Measurements from ENCODE around the gene TRIO.
A peak's percentile ranks its signal among the peaks of the same experiment; 100 is the strongest.

DNA sequence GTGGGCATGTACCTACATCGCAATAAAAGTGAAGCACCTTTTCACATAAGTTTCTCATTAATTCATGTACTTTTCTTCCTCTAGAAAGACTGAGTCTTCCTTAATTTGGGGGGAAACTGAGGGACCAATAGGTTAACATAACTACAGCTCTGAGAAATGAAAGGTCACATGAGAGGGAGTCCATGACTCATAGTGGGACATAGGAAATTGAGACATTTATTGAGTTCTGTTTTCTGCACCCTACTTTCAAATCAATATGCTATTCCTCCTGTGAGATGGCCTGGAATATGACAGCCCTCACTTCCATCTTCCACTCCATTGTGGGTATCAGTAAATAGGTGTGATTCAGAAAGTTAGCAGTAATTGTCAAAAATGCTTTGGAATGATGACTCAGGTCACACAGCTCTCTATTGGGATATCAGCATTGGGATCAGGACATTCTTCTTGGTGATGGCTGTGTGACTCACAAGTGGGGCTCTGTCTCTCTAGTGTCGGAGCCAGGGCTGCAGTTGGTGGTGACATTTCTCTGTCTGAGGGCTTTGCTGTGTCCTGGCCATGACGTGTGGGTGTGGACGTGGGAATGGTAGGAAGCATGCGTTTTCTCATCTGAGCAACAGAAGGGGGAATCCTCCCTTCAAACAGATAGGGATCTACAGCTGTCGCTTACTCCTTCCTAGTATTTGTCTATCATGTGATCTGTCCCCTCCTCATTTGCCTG, 125.0 kb downstream of the TRIO start:
- TF ChIP-seq SIN3A (IDR thresholded peaks at IDR 0.05; ENCODE audit: borderline replicate concordance, insufficient read depth, low read length) (peak; percentile 94; the same call in 1 of the 2 replicates), TAF1 (IDR thresholded peaks at IDR 0.05; ENCODE audit: borderline replicate concordance, insufficient read depth, low read length) (no peak), POLR2AphosphoS5 (IDR thresholded peaks at IDR 0.05; ENCODE audit: low read depth, low read length) (no peak), FOXP2 (optimal IDR thresholded peaks at IDR 0.05; ENCODE audit: borderline replicate concordance, extremely low read depth, extremely low read length, insufficient read depth) (no peak)
- TF ChIP-seq, protein P1, sequence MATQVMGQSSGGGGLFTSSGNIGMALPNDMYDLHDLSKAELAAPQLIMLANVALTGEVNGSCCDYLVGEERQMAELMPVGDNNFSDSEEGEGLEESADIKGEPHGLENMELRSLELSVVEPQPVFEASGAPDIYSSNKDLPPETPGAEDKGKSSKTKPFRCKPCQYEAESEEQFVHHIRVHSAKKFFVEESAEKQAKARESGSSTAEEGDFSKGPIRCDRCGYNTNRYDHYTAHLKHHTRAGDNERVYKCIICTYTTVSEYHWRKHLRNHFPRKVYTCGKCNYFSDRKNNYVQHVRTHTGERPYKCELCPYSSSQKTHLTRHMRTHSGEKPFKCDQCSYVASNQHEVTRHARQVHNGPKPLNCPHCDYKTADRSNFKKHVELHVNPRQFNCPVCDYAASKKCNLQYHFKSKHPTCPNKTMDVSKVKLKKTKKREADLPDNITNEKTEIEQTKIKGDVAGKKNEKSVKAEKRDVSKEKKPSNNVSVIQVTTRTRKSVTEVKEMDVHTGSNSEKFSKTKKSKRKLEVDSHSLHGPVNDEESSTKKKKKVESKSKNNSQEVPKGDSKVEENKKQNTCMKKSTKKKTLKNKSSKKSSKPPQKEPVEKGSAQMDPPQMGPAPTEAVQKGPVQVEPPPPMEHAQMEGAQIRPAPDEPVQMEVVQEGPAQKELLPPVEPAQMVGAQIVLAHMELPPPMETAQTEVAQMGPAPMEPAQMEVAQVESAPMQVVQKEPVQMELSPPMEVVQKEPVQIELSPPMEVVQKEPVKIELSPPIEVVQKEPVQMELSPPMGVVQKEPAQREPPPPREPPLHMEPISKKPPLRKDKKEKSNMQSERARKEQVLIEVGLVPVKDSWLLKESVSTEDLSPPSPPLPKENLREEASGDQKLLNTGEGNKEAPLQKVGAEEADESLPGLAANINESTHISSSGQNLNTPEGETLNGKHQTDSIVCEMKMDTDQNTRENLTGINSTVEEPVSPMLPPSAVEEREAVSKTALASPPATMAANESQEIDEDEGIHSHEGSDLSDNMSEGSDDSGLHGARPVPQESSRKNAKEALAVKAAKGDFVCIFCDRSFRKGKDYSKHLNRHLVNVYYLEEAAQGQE (IDR thresholded peaks at IDR 0.05; ENCODE audit: insufficient read depth in 1 of 2, low read depth in 2 of 2, low read length in 2 of 2): no peak

Measured in PFSK-1 (cell line).